ENCODE measurements around the gene SKI.
"Not testable (repeated sequence)": the region's sequence is repeated elsewhere in the genome, so short reads cannot be mapped to it uniquely, and the experiment has no call there.

Gene SKI

GRCh38 chr1:2279817-2280216 is 51.7 kb downstream of the SKI start:
- no peak for DNase-seq

- no peak for DNase-seq
Measured at GRCh38 chr1:2282556-2283270, 54.6 kb downstream of the SKI start.

GRCh38 chr1:2283371-2283990 is 55.4 kb downstream of the SKI start:
- no peak for DNase-seq

GRCh38 chr1:2283991-2284895 is 56.1 kb downstream of the SKI start:
- no peak for DNase-seq

- DNase-seq: no peak
Measured at GRCh38 chr1:2284932-2285331, 56.8 kb downstream of the SKI start.

- DNase-seq: no peak
Measured at GRCh38 chr1:2286923-2287322, 58.8 kb downstream of the SKI start.

GRCh38 chr1:2287649-2288048 is 59.5 kb downstream of the SKI start:
- DNase-seq: no peak

- no peak for DNase-seq
Measured at GRCh38 chr1:2288311-2288710, 60.2 kb downstream of the SKI start.

GRCh38 chr1:2288816-2289536 is 60.9 kb downstream of the SKI start:
- DNase-seq: no peak

- DNase-seq: no peak
Measured at GRCh38 chr1:2289607-2290006, 61.5 kb downstream of the SKI start.

- DNase-seq: peak; percentile 81
Measured at GRCh38 chr1:2290171-2290578, 62.1 kb downstream of the SKI start.

- DNase-seq: peak; percentile 96
Measured at GRCh38 chr1:2290595-2291510, 62.7 kb downstream of the SKI start.

GRCh38 chr1:2291577-2291976 is 63.5 kb downstream of the SKI start:
- no peak for DNase-seq

- no peak for DNase-seq
Measured at GRCh38 chr1:2292725-2293450, 64.8 kb downstream of the SKI start.

GRCh38 chr1:2294033-2294724 is 66.1 kb downstream of the SKI start:
- DNase-seq: no peak

GRCh38 chr1:2294725-2295078 is 66.6 kb downstream of the SKI start:
- peak; percentile 55 for DNase-seq

- DNase-seq: no peak
Measured at GRCh38 chr1:2295526-2295925, 67.4 kb downstream of the SKI start.

- DNase-seq: not testable (repeated sequence)
Measured at GRCh38 chr1:2296211-2296610, 68.1 kb downstream of the SKI start.

GRCh38 chr1:2296614-2297013 is 68.5 kb downstream of the SKI start:
- DNase-seq: no peak

GRCh38 chr1:2297246-2298011 is 69.3 kb downstream of the SKI start:
- DNase-seq: no peak

Data from hematopoietic multipotent progenitor cell treated with erythropoietin and hydrocortisone succinate and interleukin-3 and kit ligand, for 6 days (in vitro differentiated cells).